Measurements from ENCODE around the gene GDI1.

Gene GDI1

DNA sequence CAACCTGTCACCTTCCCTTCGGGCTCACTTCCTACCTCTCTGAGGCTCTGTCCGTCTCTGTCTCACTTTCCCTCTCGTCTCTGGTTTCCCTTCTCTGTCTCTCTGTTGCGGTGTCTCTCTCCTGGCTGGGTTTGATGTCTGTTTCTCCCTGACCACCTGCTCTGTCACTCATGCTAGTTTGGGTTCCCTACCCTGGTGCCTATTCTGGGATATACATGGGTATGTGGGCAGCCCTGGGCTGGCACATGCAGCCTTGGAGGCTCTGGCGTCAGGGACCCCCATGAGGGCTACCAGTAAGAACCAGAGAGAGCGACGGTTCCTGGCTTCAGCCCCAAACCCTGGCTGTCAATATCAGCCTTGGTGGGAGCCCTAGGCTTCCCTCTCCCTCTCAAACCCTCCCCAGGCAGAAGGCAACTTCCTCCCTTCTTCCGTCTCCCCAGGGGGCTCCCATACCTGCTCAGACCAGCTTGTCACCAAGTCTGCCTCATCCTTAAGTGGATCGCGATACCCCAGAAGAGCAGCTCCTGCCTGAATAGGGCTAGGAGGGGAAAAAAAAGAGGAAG lies 28.2 kb upstream of the GDI1 start:
- no peak for DNase-seq (ENCODE audit: low read depth in 2 of 2)

- DNase-seq (ENCODE audit: low read depth in 2 of 2), result no peak
Measured at GRCh38 chrX:154409222-154409871, 27.6 kb upstream of the GDI1 start, which contains the start of gene DNASE1L1. Gene DNASE1L1 (minus strand): TSS chrX:154409254. CDS start chrX:154405568, 3,686 bp downstream.

- DNase-seq (ENCODE audit: low read depth in 2 of 2), result no peak
Measured at GRCh38 chrX:154411981-154412340, 25.0 kb upstream of the GDI1 start.

DNA sequence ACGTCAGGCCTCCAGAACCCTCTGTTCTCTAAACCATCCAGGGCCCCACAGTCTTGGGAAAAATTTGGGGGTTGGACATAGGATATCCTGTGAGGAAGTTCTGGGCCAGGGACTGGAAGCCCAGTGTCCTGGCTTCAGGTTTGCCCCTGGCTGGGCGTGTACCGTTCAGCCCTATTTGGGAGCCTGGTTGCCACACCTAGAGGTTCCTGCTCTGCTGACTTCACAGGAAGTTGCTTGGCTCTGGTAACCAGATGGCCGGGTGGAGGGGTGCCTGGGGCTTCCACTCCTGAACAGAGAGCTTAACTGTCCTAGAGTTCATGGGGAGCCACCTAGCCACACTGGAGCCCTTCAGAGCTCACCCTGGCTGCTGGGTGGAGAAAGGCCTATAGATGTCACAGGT lies 24.5 kb upstream of the GDI1 start:
- no peak for DNase-seq (ENCODE audit: low read depth in 2 of 2)

DNA sequence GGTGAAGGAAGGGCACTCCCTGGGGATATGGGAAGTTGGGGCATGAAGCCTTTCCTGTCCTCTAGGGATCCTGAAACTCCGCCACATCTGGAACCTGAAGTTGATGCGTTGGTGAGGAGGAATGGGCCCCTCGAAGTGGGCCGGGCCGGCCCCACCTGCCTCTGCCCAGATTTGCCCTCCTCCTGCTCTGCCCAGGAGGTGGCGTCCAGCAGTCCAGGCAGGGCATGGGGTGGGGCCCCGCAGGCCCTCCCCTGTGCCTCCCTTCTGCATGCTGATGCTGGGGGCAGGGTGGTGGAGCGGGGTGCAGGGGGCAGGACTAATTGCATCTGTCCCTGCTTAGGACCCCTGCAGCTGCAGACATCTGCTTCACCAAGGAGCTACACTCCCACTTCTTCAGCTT lies 23.8 kb upstream of the GDI1 start:
- no peak for DNase-seq (ENCODE audit: low read depth in 2 of 2)

DNA sequence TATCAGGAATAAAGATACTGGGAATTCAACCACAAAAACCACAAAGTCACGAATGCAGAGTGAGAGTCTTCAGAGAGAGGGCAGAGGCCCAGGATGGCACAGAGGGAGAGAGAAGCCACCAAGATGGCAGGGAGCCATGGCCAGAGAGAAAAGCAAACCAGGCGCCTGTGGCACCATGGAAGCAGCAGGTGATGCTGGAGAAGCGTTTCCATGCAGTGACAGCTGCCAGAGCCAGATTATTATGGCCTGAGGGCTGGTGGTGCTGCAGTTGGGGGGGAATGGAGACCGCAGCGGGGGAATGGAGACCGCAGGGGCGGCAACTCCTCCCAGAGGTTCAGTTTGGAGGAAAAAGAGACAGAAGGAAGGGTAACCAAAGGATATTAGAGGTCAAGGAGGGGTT lies 19.8 kb upstream of the GDI1 start:
- no peak for DNase-seq (ENCODE audit: low read depth in 2 of 2)

- DNase-seq (ENCODE audit: low read depth in 2 of 2), result no peak
Measured at GRCh38 chrX:154419189-154419588, 17.8 kb upstream of the GDI1 start.

DNA sequence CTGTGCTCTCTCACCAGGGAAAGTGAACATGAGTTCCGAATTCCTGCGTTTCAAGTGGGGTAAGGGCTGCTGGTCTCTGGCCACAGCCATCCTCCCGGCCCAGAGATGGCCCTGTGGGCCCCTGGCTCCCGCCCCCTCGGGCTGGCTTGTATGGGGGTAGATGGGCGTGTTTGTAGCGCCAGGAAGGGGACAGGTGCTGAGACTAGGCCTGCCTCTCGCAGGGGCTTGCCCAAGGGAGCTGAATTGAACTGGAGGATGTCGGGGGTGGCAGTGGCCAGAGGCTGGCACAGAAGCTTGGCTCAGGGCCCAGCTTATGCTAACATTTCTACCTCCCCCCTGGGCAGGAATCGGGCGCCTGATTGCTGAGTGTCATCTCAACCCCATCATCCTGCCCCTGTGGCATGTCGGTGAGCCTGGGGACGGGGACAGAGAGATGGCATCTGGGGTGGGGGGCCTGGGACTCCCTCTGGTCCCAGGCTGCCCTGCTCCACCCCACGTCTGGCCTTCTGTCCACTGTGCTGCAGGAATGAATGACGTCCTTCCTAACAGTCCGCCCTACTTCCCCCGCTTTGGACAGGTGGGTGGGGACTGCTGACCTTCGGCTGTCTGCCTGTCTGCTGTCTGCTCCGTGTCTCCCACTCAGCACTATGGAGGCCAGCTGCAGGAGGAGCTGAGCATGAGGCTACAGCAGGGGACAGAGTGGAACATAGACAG lies 17.1 kb upstream of the GDI1 start:
- no peak for DNase-seq (ENCODE audit: low read depth in 2 of 2)

DNA sequence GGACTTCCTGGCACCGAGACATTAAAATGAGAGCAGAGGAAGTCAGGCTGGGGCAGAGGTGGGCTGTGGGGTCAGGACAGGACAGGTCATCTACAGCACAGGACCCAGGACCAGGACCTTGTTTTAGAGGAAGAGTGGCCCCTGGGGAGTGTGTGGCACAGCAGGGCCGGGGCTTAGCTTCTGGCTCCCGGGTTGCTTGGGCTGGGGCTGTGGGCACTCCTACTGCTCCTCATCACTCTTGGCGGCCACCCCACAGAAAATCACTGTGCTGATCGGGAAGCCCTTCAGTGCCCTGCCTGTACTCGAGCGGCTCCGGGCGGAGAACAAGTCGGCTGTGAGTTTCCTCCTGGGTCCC lies 16.6 kb upstream of the GDI1 start:
- no peak for DNase-seq (ENCODE audit: low read depth in 2 of 2)

DNA sequence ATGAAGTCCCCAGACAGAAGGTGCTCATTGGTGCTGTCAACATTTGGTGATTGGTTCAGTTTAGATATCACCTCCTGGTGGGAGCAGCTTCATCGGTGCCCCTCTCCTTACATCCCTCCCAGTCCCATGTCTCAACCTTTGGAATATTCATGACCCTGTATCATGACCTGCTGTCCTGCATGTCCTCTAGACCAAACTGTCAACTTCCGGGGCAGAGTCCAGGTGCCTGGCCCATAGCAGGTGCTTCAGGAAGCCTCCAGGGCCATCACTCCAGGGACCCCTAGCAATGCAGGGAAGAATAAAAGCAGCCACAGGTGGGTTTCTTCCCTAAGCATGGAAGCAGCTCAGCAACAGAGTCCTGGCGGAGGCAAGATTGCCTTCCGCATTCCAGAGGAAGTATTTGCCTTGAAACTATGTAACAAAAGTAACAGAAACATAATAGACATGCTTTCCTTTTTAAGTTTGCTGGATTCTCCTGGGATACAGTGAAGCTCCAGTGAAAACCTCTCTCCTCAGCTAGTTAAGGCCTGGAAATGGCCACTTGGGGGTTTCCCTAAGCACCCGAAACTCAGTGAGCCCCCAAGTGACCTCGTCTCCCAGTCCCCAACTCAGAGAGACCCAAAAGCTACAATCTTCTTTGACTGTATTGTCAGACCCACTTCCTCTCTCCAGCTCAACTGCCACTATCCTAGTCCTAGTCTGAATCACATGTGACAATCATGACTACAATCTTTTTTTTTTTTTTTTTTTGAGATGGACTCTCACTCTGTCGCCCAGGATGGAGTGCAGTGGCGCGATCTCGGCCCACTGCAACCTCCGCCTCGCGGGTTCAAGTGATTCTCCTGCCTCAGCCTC lies 9.8 kb upstream of the GDI1 start:
- DNase-seq (ENCODE audit: low read depth in 2 of 2), result no peak

- peak; percentile 85 for DNase-seq (ENCODE audit: low read depth in 2 of 2)
Measured at GRCh38 chrX:154428176-154429171, 8.5 kb upstream of the GDI1 start, which contains the start of gene ATP6AP1. Gene ATP6AP1 (plus strand): TSS chrX:154428677. CDS start chrX:154428693, 16 bp downstream.

- no peak for DNase-seq (ENCODE audit: low read depth in 2 of 2)
Measured at GRCh38 chrX:154429711-154430110, 7.2 kb upstream of the GDI1 start.

GRCh38 chrX:154430479-154430878 lies 6.5 kb upstream of the GDI1 start:
- no peak for DNase-seq (ENCODE audit: low read depth in 2 of 2)

GRCh38 chrX:154430916-154431315 lies 6.0 kb upstream of the GDI1 start:
- no peak for DNase-seq (ENCODE audit: low read depth in 2 of 2)

DNA sequence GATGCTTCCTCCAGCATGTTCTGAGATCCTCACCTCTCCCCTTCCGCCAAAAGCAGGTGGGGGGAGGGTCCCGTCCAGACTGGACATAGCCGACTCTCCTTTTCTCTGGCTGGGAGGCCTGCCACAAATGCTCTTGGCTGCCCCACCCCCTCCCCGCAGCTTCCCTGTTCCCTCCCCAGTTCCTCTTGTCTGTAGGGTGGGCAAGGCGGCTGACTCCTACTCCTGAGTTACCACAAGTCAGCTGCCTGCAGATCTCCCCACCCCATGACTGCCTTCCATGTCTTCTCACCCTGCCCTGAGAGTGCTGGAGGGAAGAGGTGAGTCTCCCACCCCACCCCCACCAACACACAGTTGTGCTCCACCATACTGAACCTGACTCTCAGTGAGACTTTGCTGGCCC lies 5.6 kb upstream of the GDI1 start:
- DNase-seq (ENCODE audit: low read depth in 2 of 2), result no peak

- no peak for DNase-seq (ENCODE audit: low read depth in 2 of 2)
Measured at GRCh38 chrX:154432210-154432609, 4.7 kb upstream of the GDI1 start.

DNA sequence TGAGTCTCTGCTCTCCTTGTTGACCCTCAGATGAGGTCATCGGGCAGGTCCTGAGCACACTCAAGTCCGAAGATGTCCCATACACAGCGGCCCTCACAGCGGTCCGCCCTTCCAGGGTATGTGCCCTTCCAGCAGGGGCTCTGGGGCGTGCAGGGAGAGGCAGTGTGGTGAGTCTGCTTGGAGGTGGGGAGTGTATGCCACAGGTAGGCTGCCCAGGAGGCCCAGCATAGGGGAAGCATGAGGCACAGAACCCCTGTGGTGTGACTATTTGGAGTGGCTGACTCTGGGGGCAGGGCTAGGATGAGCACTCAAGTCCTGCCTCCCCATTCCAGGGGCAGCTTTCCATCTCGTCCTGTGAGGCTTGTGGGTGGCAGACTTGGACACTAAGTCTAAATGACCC lies 3.3 kb upstream of the GDI1 start:
- DNase-seq (ENCODE audit: low read depth in 2 of 2), result no peak

GRCh38 chrX:154434394-154435168 lies 2.4 kb upstream of the GDI1 start:
- DNase-seq (ENCODE audit: low read depth in 2 of 2), result no peak

DNA sequence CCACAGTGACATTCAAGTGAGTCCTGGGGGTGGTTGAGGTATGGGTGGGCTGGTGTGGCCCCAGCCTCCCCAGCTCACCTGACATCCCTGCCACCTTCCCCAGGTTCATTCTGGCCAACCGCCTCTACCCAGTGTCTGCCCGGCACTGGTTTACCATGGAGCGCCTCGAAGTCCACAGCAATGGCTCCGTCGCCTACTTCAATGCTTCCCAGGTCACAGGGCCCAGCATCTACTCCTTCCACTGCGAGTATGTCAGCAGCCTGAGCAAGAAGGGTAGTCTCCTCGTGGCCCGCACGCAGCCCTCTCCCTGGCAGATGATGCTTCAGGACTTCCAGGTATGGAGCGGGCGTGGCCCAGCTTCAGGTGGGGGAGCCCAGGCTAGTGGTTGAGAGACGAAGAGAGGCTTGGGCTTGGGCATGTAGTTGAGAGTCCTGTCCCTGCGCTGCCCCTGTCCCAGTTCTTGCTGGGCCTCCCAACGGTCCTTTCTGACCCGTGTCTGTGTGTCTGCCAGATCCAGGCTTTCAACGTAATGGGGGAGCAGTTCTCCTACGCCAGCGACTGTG lies 1.7 kb upstream of the GDI1 start:
- DNase-seq (ENCODE audit: low read depth in 2 of 2), result no peak

DNA sequence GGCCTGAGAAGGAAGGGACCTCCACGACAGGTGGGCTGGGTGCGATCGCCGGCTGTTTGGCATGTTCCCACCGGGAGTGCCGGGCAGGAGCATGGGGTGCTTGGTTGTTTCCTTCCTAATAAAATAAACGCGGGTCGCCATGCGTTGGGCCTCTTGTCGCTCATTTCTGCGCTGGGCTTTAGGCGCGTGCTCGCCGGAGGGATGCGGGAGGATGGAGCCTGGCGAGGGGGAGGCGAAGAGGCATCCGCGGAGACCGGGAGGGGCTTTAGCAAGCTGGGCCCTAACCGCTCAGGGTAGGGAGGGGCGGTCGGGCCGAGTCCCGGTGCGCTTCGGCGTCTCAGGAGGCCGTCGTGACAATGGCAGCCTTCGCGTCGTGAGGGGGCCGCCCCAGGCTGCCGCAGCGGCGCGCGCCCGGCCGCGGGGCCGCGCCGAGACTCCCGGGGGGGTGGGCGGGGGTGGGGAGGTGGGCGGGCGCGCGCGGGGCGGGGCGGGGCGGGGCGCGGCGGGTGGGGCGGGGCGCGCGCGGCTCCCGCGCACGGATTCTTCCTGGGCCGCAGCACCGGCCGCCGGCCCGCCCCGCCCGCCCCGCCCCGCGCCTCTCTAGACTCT lies 476 bp upstream of the GDI1 start:
- no peak for DNase-seq (ENCODE audit: low read depth in 2 of 2)
